Upper lobe of left lung (tissue), 4 donors: Measurements from ENCODE around the gene IDI1.

Experiments used
- CTCF ChIP-seq, 6 experiments: fragments of 450-650 bp in 4 of 6; fragments of 200-600 bp in 2 of 6; sonication (generic) in 2 of 6; IDR thresholded peaks; one replicate each; pipeline ENCODE4 v1.5.1; 2016 to 2019; ENCODE audit warnings: antibody characterized with exemption in 6 of 6
- POLR2A ChIP-seq, 4 donors: fragments of 450-650 bp; IDR thresholded peaks; one replicate each; pipeline ENCODE4 v1.5.1; 2016 to 2017; ENCODE audit warnings: antibody characterized with exemption in 4 of 4, mild to moderate bottlenecking in 2 of 4
- POLR2AphosphoS5 ChIP-seq, 2 donors: sonication (generic); formaldehyde crosslinking; IDR thresholded peaks; one replicate each; pipeline ENCODE4 v1.5.1; 2017; ENCODE audit warnings: antibody characterized with exemption in 2 of 2

DNA sequence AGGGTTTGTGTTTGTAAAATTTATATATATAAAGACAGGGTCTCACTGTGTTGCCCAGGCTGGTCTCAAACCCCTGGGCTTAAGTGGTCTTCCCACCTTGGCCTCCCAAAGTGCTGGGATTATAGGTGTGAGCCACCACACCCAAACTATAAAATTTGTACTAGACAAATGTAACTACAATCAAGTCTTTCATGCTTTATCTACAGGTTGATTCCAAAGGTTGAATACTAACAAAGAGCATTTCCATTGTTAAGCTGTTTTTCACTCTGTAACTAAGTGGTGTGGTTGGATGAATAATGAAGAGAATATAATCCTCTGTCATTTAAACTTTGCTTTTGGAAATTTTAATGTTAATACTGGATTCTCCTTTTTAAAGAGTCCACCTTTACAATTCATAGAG is 29.7 kb upstream of the IDI1 start:
- TF ChIP-seq CTCF (IDR thresholded peaks at IDR 0.05): no peak
- no peak for TF ChIP-seq POLR2AphosphoS5 (IDR thresholded peaks at IDR 0.05)
- TF ChIP-seq POLR2A (IDR thresholded peaks at IDR 0.05): no peak
